K562 (cell line): ENCODE measurements around the gene NAPEPLD. TPM values are rescaled to one million over a fixed set of nuclear protein-coding genes. Genes with fewer than 3 reads are reported as not detected.

Experiments
- ATAC-seq: fragments of 200-7000 bp; cut with Tn5 transposase; 3 replicates; pipeline ENCODE4 v1.9.1; 2020; ENCODE audit warnings: moderate library complexity
- BruUV-seq: library from RNA; stranded (reverse); fragments of 400-500 nt; replicated peaks from 2 replicates; lab custom pipeline; 2021; lab: Mats Ljungman, UMichigan
- CTCF ChIA-PET: fragments of 300-600 bp; formaldehyde crosslinking; extraction: SDS; loops from one replicate; lab custom pipeline; 2021; ENCODE audit warnings: low intra/inter-chr PET ratio; lab: Yijun Ruan, JAX
- POLR2A ChIA-PET: fragments of 300-600, 350-650 bp; sonication (Branson Sonifier 250); formaldehyde crosslinking; extraction: SDS; loops from one replicate; lab custom pipeline; 2021; ENCODE audit warnings: antibody characterized with exemption, inconsistent platforms; lab: Yijun Ruan, JAX
- DNase-seq, 4 experiments: peaks; one replicate each; pipeline versions ENCODE4 v3.0.0 to v3.0.0-alpha.2; 2011 to 2018; ENCODE audit warnings: low spot score in 3 of 4, mixed read lengths in 3 of 4; ENCODE audit errors: extremely low read depth in 1 of 4
- FAIRE-seq: peaks from 2 replicates; lab custom pipeline; 2011; peaks lifted over from hg19 to GRCh38; lab: Jason Lieb, UNC
- H2AFZ ChIP-seq: 2 replicates; pipeline ENCODE4 v1.6.0; 2011; ENCODE audit warnings: low read depth, low read length, control low read depth, inconsistent platforms
- H3K27ac ChIP-seq: fragments of 200-600 bp; 3 replicates; pipeline ENCODE4 v1.8.0; 2011; ENCODE audit warnings: low read depth, mild to moderate bottlenecking, control low read depth, inconsistent platforms, low read length, moderate library complexity, mixed read lengths; ENCODE audit errors: extremely low read depth
- H3K27me3 ChIP-seq, 2 experiments: fragments of 300-600 bp in 1 of 2; 2 replicates in 1 of 2; 3 replicates in 1 of 2; pipeline versions ENCODE4 v1.6.0 to v1.8.0; 2011; ENCODE audit warnings: inconsistent platforms in 2 of 2, low read length in 2 of 2, mild to moderate bottlenecking in 1 of 2, mixed read lengths in 1 of 2, moderate library complexity in 1 of 2; ENCODE audit not compliant: control insufficient read depth in 2 of 2, insufficient read depth in 2 of 2
- H3K36me3 ChIP-seq: fragments of 300-600 bp; 3 replicates; pipeline ENCODE4 v1.8.0; 2011; ENCODE audit warnings: mild to moderate bottlenecking, low read length, inconsistent platforms; ENCODE audit not compliant: control insufficient read depth, insufficient read depth
- H3K4me1 ChIP-seq, 2 experiments: fragments of 200-600 bp in 1 of 2; replicated peaks in 1 of 2; 2 replicates in 1 of 2; 3 replicates in 1 of 2; pipeline versions ENCODE4 v1.5.1 to v1.8.0; 2011; ENCODE audit warnings: inconsistent platforms in 2 of 2, low read length in 2 of 2, mild to moderate bottlenecking in 1 of 2, mixed read lengths in 1 of 2, moderate library complexity in 1 of 2; ENCODE audit not compliant: control insufficient read depth in 2 of 2, insufficient read depth in 2 of 2
- H3K4me2 ChIP-seq: 2 replicates; pipeline ENCODE4 v1.6.1; 2011; ENCODE audit warnings: low read length, control low read depth, inconsistent platforms, mixed read lengths; ENCODE audit not compliant: insufficient read depth
- H3K4me3 ChIP-seq: fragments of 200-600 bp; sonication (generic), shearing (Covaris generic); 2 replicates; pipeline ENCODE4 v1.5.1; 2016; ENCODE audit warnings: control low read depth, inconsistent platforms
- H3K79me2 ChIP-seq: fragments of 200-600 bp; 3 replicates; pipeline ENCODE4 v1.8.0; 2011; ENCODE audit warnings: low read length, inconsistent platforms; ENCODE audit not compliant: control insufficient read depth, insufficient read depth
- H3K9ac ChIP-seq, 2 experiments: 2 replicates each; pipeline versions ENCODE4 v1.6.0 to v1.6.1; 2011; ENCODE audit warnings: low read depth in 2 of 2, low read length in 2 of 2, control low read depth in 1 of 2, inconsistent platforms in 1 of 2, mild to moderate bottlenecking in 1 of 2, mixed read lengths in 1 of 2; ENCODE audit not compliant: insufficient read depth in 1 of 2
- H3K9me1 ChIP-seq: one replicate; pipeline ENCODE4 v1.6.0; 2011; ENCODE audit warnings: inconsistent platforms, mild to moderate bottlenecking, low read length, moderate library complexity; ENCODE audit not compliant: control insufficient read depth, insufficient read depth
- H3K9me3 ChIP-seq: replicated peaks from 2 replicates; pipeline ENCODE4 v1.5.1; 2011; ENCODE audit warnings: low read depth, low read length, inconsistent platforms; ENCODE audit not compliant: control insufficient read depth, insufficient read depth
- H4K20me1 ChIP-seq: replicated peaks from 2 replicates; pipeline ENCODE4 v1.6.1; 2011; ENCODE audit warnings: low read length, inconsistent platforms, mixed read lengths; ENCODE audit not compliant: control insufficient read depth, insufficient read depth
- BACH1 ChIP-seq: fragments of 200-800 bp; sonication (Bioruptor generic); IDR thresholded peaks from 2 replicates; pipeline ENCODE4 v1.6.1; 2016; ENCODE audit warnings: missing genetic modification characterization, missing compliant biosample characterization
- CBFB ChIP-seq: sonication (generic); formaldehyde crosslinking; IDR thresholded peaks from 2 replicates; pipeline ENCODE4 v1.4.0; 2020; ENCODE audit warnings: mild to moderate bottlenecking, missing genetic modification reagents
- CTCFL ChIP-seq: IDR thresholded peaks from 2 replicates; pipeline ENCODE4 v1.6.1; 2011; ENCODE audit warnings: borderline replicate concordance, low read depth, mild to moderate bottlenecking, moderate library complexity, low read length; ENCODE audit not compliant: insufficient read depth, poor library complexity, severe bottlenecking
- FUS ChIP-seq: fragments of 200-400 bp; formaldehyde crosslinking; optimal IDR thresholded peaks from 2 replicates; pipeline ENCODE3; 2017; ENCODE audit warnings: low read depth, low read length
- MXI1 ChIP-seq: IDR thresholded peaks from 2 replicates; pipeline ENCODE4 v1.6.1; 2011; ENCODE audit warnings: low read depth, mild to moderate bottlenecking, improper control_type of control experiment, low read length
- SIX5 ChIP-seq, 2 experiments: IDR thresholded peaks; 2 replicates each; pipeline ENCODE4 v1.6.1; 2011; ENCODE audit warnings: low read length in 2 of 2, borderline replicate concordance in 1 of 2, low read depth in 1 of 2, mild to moderate bottlenecking in 1 of 2, moderate library complexity in 1 of 2; ENCODE audit not compliant: insufficient read depth in 1 of 2
- SRSF9 ChIP-seq: fragments of 200-400 bp; formaldehyde crosslinking; IDR thresholded peaks from 2 replicates; pipeline ENCODE4 v1.6.1; 2017; ENCODE audit warnings: low read depth, low read length, borderline replicate concordance
- TAL1 ChIP-seq: fragments of 450-650 bp; IDR thresholded peaks from 2 replicates; pipeline ENCODE4 v1.6.1; 2016; ENCODE audit warnings: mild to moderate bottlenecking
- ZBTB11 ChIP-seq, 3 experiments: fragments of 200-800 bp in 1 of 3; fragments of 250-450 bp in 1 of 3; fragments of 450-650 bp in 1 of 3; sonication (Bioruptor Pico) in 1 of 3; sonication (Bioruptor generic) in 1 of 3; formaldehyde crosslinking in 1 of 3; IDR thresholded peaks; 2 replicates each; pipeline versions ENCODE4 v1.6.1 to v1.8.0; 2016 to 2022; ENCODE audit warnings: mild to moderate bottlenecking in 2 of 3, missing genetic modification characterization in 2 of 3, missing compliant biosample characterization in 1 of 3, moderate library complexity in 1 of 3
- ZKSCAN3 ChIP-seq: fragments of 250-450 bp; sonication (Bioruptor Pico); IDR thresholded peaks from 2 replicates; pipeline ENCODE4 v1.4.0; 2020
- WGBS: fragments of 100-300 bp; shearing (Covaris generic); methylation state at CpG from one replicate; pipeline ENCODE4 v1.1.6; 2016; ENCODE audit warnings: low coverage, mixed read lengths; ENCODE audit not compliant: insufficient coverage; ENCODE audit errors: missing lambda C conversion rate; 5-methylcytosine and 5-hydroxymethylcytosine counted together
- in situ Hi-C: fragments of 300-500 bp; cut with MboI; formaldehyde crosslinking; loops from 4 replicates; pipeline ENCODE4 v1.15.0; 2018; ENCODE audit warnings: inconsistent platforms, mixed read lengths
- intact Hi-C: fragments of 100-400 bp; cut with micrococcal nuclease; formaldehyde crosslinking; loops from 2 replicates; pipeline ENCODE4 v1.14.2; 2022
- polyA plus RNA-seq, 8 experiments: library from polyadenylated mRNA; depleted of rRNA in 4 of 8; stranded (reverse) in 5 of 8; unstranded in 3 of 8; fragments of >200 nt; fragmentation: Nextera tagmentation in 2 of 8; fragmentation: Illumina TruSeq in 1 of 8; extraction: Ambion mirVana in 2 of 8; extraction: Trizol in 1 of 8; gene quantifications; 2 replicates each; pipeline versions ENCODE4 v1.2.1 to v1.2.3, GENCODE V29; 2011 to 2014; ENCODE audit warnings: inconsistent platforms in 1 of 8, missing spikeins in 1 of 8
- total RNA-seq, 7 experiments: library from RNA; depleted of rRNA in 6 of 7; stranded (reverse); fragments of >200 nt in 6 of 7; fragmentation: Illumina TruSeq in 2 of 7; extraction: Trizol in 2 of 7; gene quantifications; 2 replicates each; pipeline versions ENCODE4 v1.2.1 to v1.2.3, GENCODE V29; 2011 to 2021; ENCODE audit warnings: low replicate concordance in 1 of 7

The NAPEPLD gene
- total and polyA plus RNA-seq, 9 of the 15 experiments (the other 6 are each of a cell fraction or from before 2014, with no cell fraction given), result 3.2 to 11.0 (median 7.5) TPM

- Histone ChIP-seq H3K4me2 (no peak overlapping the region), H3K36me3 (peaks cover 29% of the 10 kb centered on the region), H3K27ac (no peak overlapping the region), H4K20me1 (0 out of 2 replicates have a peak, but pooled peaks cover 4% of the 10 kb centered on the region), H3K9ac (no peak overlapping the region), H3K9me3 (no peaks in the 10 kb centered on the region), H3K4me1 (peaks cover 9 to 22% of the 10 kb centered on the region in 2 experiments), H3K79me2 (no peaks in the 10 kb centered on the region), H3K4me3 (no peak overlapping the region), H3K9me1 (no peaks in the 10 kb centered on the region), H3K27me3 (no peaks in the 10 kb centered on the region), H2AFZ (no peak overlapping the region)
- POLR2A ChIA-PET, result no interaction called here
- DNase-seq (no peak), ATAC-seq (no peak), FAIRE-seq (no peak)
- WGBS, result 95% methylated on average over 1 of the region's 1 CpG
- BruUV-seq, result no TSS peak
- intact Hi-C loops, result no loop called here
- TF ChIP-seq TAL1 (no peak), CBFB (CRISPR knock-in tag) (no peak), MXI1 (no peak), ZKSCAN3 (no peak)
- in situ Hi-C loops, result no loop called here
- CTCF ChIA-PET, result no interaction called here
Observed at GRCh38 chr7:103116511-103116910, 32.4 kb downstream of the NAPEPLD start.

DNA sequence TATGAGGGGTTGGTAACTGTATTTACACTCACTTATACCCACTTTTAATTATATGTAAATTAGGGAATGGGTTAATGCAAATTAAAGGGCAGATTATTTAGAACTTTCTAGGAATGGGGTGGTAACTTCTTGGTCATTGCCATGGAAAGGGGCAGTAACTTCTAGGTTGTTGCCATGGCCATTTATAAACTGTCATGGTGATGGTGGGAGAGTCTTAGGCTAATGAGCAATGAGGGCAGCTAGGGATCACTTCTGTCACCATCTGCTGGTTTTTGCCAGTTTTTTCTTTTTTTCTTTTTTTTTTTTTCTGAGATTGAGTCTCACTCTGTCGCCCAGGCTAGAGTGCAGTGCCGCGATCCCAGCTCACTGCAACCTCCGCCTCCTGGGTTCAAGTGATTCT lies 33.1 kb downstream of the NAPEPLD start:
- ATAC-seq (no peak), DNase-seq (no peak), FAIRE-seq (no peak)
- Histone ChIP-seq H3K27me3 (no peaks in the 10 kb centered on the region), H3K27ac (no peak overlapping the region), H3K4me2 (no peak overlapping the region), H3K9me3 (no peaks in the 10 kb centered on the region), H3K36me3 (peaks cover 24% of the 10 kb centered on the region), H3K4me1 (peaks cover 8 to 15% of the 10 kb centered on the region in 2 experiments), H2AFZ (no peak overlapping the region), H3K9me1 (no peaks in the 10 kb centered on the region), H4K20me1 (0 out of 2 replicates have a peak, but pooled peaks cover 4% of the 10 kb centered on the region), H3K4me3 (no peak overlapping the region), H3K9ac (no peak overlapping the region), H3K79me2 (no peaks in the 10 kb centered on the region)
- WGBS, result 67% methylated on average over 1 of the region's 4 CpGs
- in situ Hi-C loops, result no loop called here
- POLR2A ChIA-PET, result no interaction called here
- intact Hi-C loops, result no loop called here
- no TSS peak for BruUV-seq
- CTCF ChIA-PET, result no interaction called here
- TF ChIP-seq BACH1 (tag) (no peak), ZBTB11 (CRISPR knock-in tag; IDR thresholded peaks at IDR 0.05) (no peak), SIX5 (IDR thresholded peaks at IDR 0.05; ENCODE audit: borderline replicate concordance in 1 of 2, insufficient read depth in 1 of 2, low read depth in 1 of 2, low read length in 2 of 2) (no peak), SRSF9 (no peak), CTCFL (no peak), FUS (no peak)
